HG02885 (cell line): ENCODE data around the gene DEFB131A.
"Not testable (repeated sequence)": the region's sequence is repeated elsewhere in the genome, so short reads cannot be mapped to it uniquely, and the experiment has no call there.

Experiments
- ATAC-seq: cut with Tn5 transposase; IDR thresholded peaks from one replicate; pipeline ENCODE4 v1.9.1; 2021; ENCODE audit warnings: mild to moderate bottlenecking; ENCODE audit not compliant: unreplicated experiment, poor library complexity

The DEFB131A gene

GRCh38 chr4:9444114-9444513 is at the start of gene DEFB131A:
DEFB131A (plus strand) TSS chr4:9444414; CDS start chr4:9444534, 120 bp downstream.
- not testable (repeated sequence) for ATAC-seq

DNA sequence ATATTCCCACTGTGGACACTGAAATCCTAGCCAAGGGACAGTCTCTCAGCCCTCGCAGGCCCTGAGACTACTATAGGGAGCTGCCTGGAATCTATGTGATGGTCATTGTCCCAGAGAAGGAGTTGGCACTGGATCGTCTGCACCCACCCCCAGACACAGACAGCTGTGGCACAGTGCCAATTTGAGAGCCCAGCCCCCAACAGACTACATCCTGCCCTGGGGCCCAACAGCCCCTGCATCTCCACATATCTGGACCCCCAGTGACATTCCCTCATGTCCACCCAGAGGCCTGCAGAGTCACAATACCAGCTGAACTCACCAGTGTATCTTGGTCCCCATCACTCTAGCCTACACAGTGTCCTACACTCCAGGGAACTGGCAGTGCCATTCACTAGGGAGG is 38.4 kb upstream of the DEFB131A start:
- ATAC-seq, result not testable (repeated sequence)

GRCh38 chr4:9406491-9406890 is 37.7 kb upstream of the DEFB131A start:
- not testable (repeated sequence) for ATAC-seq

- no peak for ATAC-seq
Measured at GRCh38 chr4:9409793-9410192, 34.4 kb upstream of the DEFB131A start.

GRCh38 chr4:9421884-9422455 is 22.2 kb upstream of the DEFB131A start:
- ATAC-seq, result not testable (repeated sequence)

DNA sequence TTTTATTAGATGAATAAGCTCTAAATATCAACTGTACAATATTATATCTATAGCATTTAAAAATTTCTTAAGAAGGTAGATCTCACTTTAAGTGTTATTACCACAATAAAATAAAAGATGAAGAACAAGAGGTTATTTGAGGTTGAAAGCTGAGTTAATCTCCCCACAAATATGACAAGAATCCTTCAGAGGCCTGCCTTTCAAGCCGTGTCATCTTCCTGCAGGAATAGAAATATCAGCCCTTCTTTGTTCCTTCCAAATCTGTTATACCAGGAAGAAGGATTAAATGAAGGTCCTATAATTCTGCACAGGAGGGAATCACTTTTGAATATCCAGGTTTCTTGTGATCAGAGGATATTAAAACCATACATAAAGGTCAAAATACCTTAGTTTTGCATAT is 18.3 kb upstream of the DEFB131A start:
- not testable (repeated sequence) for ATAC-seq

DNA sequence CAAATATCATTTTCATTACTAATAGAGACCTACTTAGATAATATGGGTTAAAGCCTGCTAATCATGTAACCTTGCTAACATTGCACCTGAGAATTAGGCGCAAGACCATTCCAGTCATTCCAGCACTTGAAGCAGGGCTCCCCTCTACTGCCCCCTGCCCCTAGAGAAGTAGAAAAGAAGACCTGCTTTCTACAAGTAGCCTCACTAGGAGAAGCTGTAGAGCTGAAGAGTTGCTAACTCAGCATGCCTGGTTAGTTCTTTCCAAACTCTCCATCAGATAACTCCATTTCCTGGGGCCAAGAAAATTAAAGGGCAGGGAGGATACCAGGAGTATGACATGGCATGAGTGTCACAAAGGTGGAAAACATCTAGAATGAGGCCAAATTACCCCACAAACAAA is 14.2 kb upstream of the DEFB131A start:
- ATAC-seq, result not testable (repeated sequence)

- not testable (repeated sequence) for ATAC-seq
Measured at GRCh38 chr4:9433320-9433719, 10.9 kb upstream of the DEFB131A start.

GRCh38 chr4:9436728-9437127 is 7.5 kb upstream of the DEFB131A start:
- not testable (repeated sequence) for ATAC-seq

DNA sequence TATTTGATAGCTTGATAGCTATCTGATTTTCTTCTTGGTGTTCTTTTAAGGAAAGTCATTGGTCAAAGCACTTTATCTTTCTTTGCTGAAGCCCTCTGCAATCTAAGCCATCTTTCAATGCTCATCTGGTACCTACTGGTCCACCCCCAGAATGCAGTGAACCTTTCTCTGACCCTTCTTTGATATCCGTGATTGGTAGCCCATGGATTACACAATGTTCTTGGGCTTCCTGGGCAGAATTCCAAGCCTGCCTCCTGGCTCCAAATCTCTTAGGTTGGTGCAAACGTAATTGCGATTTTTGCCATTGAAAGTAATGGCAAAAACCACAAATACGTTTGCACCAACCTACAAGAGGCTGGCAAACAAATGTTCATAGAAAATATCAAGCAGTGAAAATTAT is 1.9 kb upstream of the DEFB131A start:
- ATAC-seq, result not testable (repeated sequence)

DNA sequence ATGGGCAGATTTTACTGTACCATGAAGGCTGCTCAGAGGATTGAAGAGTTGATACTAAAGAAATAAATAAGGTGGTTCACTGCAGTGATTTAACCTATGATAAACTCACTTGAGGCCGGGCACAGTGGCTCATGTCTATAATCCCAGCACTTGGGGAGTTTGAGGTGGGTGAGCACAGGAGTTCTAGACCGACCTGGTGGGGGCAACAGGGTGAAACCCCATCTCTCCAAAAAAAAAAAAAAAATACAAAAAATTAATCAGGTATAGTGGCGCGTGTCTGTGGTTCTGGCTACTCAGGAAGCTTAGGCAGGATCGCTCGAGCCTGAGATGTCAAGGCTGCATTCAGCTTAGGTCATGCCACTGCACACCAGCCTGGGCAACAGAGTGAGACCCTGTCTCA is 467 bp downstream of the DEFB131A start:
- ATAC-seq, result not testable (repeated sequence)

DNA sequence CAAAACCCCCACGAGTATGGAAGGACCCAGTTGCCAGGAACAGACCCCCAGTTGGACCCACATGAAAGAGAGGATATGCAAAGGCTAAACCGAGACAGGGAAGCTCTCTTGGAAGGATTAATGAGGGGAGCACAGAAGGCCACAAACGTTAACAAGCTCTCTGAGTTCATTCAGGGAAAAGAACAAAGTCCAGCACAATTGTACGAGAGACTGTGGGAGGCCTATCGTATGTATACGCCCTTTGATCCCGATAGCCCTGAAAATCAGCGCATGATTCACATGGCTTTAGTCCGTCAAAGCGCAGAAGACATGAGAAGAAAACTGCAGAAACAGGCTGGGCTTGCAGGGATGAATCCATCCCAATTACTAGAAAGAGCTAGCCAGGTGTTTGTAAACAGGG is 8.0 kb downstream of the DEFB131A start:
- ATAC-seq, result not testable (repeated sequence)

GRCh38 chr4:9454284-9454683 is 10.1 kb downstream of the DEFB131A start:
- not testable (repeated sequence) for ATAC-seq

DNA sequence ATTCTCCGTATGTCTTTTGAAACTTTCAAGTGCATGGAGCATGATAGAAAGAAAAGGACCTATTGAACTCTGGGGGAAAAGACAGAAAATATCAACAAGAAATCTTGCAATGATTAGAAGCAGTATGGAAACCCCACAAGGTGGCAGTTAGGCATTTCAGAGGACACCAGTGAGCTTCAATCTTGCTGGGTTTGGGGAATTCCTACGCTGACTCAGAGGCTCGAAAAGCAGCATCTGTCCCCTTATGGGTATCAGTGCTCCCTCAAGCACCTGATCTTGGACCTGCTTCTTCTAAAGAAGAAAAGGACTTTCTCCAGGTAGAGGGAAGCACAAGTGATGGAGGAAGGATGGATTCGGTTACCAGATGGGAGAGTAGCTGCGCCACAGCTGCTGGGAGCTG is 10.8 kb downstream of the DEFB131A start:
- ATAC-seq, result not testable (repeated sequence)

DNA sequence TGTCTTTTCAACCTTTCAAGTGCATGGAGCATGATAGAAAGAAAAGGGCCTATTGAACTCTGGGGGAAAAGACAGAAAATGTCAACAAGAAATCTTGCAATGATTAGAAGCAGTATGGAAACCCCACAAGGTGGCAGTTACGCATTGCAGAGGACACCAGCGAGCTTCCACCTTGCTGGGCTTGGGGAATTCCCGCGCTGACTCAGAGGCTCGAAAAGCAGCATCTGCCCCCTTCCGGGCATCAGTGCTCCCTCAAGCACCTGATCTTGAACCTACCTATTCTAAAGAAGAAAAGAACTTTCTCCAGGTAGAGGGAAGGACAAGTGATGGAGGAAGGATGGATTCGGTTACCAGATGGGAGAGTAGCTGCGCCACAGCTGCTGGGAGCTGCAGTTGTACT is 35.3 kb downstream of the DEFB131A start:
- not testable (repeated sequence) for ATAC-seq

DNA sequence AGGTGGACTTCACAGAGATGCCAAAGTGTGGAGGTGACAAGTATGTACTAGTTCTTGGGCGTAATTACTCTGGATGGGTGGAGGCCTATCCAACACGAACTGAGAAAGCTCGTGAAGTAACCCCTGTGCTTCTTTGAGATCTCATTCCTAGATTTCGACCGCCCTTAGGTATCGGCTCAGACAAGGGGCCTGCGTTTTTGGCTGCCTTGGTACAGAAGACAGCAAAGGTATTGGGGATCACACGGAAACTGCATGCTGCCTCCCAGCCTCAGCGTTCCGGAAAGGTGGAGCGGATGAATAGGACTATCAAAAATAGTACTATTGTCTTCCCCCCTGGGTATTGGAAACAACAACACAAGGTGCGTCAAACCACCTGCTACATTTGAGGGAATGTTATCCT is 35.9 kb downstream of the DEFB131A start:
- not testable (repeated sequence) for ATAC-seq

- ATAC-seq, result not testable (repeated sequence)
Measured at GRCh38 chr4:9482871-9483270, 38.7 kb downstream of the DEFB131A start.

- ATAC-seq, result not testable (repeated sequence)
Measured at GRCh38 chr4:9483682-9484081, 39.5 kb downstream of the DEFB131A start.

DNA sequence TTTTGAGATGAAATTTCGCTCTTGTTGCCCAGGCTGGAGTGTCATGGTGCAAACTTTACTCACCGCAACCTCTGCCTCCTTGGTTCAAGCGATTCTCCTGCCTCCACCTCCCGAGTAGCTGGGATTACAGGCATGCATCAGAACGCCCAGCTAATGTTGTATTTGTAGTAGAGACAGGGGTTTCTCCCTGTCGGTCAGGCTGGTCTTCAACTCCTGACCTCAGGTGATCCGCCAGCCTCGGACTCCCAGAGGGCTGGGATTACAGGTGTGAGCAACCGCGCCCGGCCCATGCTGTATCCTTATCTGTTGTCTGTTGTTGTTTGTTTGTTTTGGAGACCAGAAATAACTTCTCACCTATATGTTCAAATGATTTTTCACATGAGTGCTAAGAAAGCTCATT is 42.7 kb downstream of the DEFB131A start:
- ATAC-seq, result not testable (repeated sequence)

DNA sequence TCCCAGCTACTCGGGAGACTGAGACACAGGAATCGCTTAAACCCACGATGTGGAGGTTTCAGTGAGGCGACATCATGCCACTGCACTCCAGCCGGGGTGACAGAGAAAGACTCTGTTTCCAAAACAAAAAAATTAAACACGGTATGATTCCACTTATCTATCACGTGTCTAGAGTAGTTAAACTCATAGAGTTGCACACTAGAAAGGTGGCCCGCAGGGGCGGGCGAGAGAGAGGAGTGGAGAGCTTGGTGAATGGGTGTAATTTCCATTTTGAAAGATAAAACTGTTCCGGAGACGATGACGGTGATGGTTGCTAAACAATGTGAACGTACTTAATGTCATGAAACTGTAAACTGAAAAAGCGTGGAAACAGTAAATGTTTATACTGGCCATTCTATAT is 44.6 kb downstream of the DEFB131A start:
- ATAC-seq, result not testable (repeated sequence)

DNA sequence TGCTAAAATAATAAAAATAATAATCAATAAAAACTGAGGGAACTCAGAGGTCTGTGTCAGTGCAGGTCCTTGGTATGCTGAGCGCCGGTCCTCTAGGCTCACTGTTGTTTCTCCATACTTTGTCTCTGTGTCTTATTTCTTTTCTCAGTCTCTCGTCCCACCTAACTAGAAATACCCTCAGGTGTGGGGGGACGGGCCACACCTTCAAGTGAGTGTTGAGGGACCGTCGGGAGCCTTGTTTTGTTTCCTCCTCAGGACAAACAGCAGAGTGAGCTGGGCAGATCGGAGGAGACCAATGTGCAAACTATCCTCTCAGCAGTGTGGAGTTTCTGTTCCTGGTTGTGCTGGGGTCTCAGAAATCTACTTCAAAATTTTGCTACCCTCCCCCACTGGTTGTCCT is 46.3 kb downstream of the DEFB131A start:
- ATAC-seq, result not testable (repeated sequence)

GRCh38 chr4:9490986-9491385 is 46.8 kb downstream of the DEFB131A start:
- ATAC-seq, result not testable (repeated sequence)
